IMR-90 (cell line): ENCODE results near the gene ITPR2. TPM values are rescaled to one million over a fixed set of nuclear protein-coding genes. Genes with fewer than 3 reads are reported as not detected.

Experiments used
- ATAC-seq: fragments of 200-7000 bp; cut with Tn5 transposase; 2 replicates; pipeline ENCODE4 v1.9.1; 2020; ENCODE audit warnings: low read depth, mild to moderate bottlenecking, moderate library complexity
- BruUV-seq: library from RNA; stranded (reverse); fragments of 400-500 nt; replicated peaks from 2 replicates; lab custom pipeline; 2021; lab: Mats Ljungman, UMichigan
- CTCF ChIA-PET: fragments of 300-600 bp; formaldehyde crosslinking; extraction: SDS; loops from one replicate; lab custom pipeline; 2021; ENCODE audit warnings: antibody characterized with exemption; lab: Yijun Ruan, JAX
- POLR2A ChIA-PET: fragments of 300-600 bp; sonication (Branson Sonifier 250); formaldehyde crosslinking; loops from one replicate; lab custom pipeline; 2022; ENCODE audit warnings: antibody characterized with exemption; ENCODE audit not compliant: unreplicated experiment; lab: Charles Lee
- DNase-seq: peaks from one replicate; pipeline ENCODE4 v3.0.0; 2013
- H2AFZ ChIP-seq: replicated peaks from 2 replicates; pipeline ENCODE3; 2013; ENCODE audit warnings: low read length, mild to moderate bottlenecking; ENCODE audit not compliant: poor library complexity
- H2AK5ac ChIP-seq: 2 replicates; pipeline ENCODE4 v1.6.1; 2013; ENCODE audit warnings: low read depth, low read length, inconsistent platforms
- H2AK9ac ChIP-seq: replicated peaks from 2 replicates; pipeline ENCODE3; 2013; ENCODE audit warnings: mild to moderate bottlenecking, low read depth, low read length, moderate library complexity; ENCODE audit not compliant: poor library complexity
- H2BK120ac ChIP-seq: 2 replicates; pipeline ENCODE4 v1.6.1; 2013; ENCODE audit warnings: low read depth, low read length, inconsistent platforms
- H2BK15ac ChIP-seq: 3 replicates; pipeline ENCODE4 v1.6.1; 2013; ENCODE audit warnings: low read depth, low read length, inconsistent platforms
- H2BK20ac ChIP-seq: 2 replicates; pipeline ENCODE4 v1.6.1; 2013; ENCODE audit warnings: low read depth, mild to moderate bottlenecking, inconsistent platforms, low read length, moderate library complexity
- H2BK5ac ChIP-seq: 2 replicates; pipeline ENCODE4 v1.6.1; 2013; ENCODE audit warnings: mild to moderate bottlenecking, low read depth, low read length, inconsistent platforms; ENCODE audit not compliant: poor library complexity, severe bottlenecking
- H3K14ac ChIP-seq: replicated peaks from 2 replicates; pipeline ENCODE4 v1.6.1; 2013; ENCODE audit warnings: low read depth, low read length, inconsistent platforms
- H3K18ac ChIP-seq: 2 replicates; pipeline ENCODE4 v1.6.1; 2013; ENCODE audit warnings: low read depth, low read length, control low read depth
- H3K23ac ChIP-seq: 2 replicates; pipeline ENCODE4 v1.6.1; 2013; ENCODE audit warnings: low read depth, low read length, inconsistent platforms
- H3K27ac ChIP-seq: 2 replicates; pipeline ENCODE4 v1.5.1; 2013; ENCODE audit warnings: mild to moderate bottlenecking, control low read depth, low read length; ENCODE audit not compliant: insufficient read depth
- H3K27me3 ChIP-seq: 2 replicates; pipeline ENCODE4 v1.6.1; 2013; ENCODE audit warnings: low read length; ENCODE audit not compliant: control insufficient read depth, insufficient read depth
- H3K36me3 ChIP-seq: 2 replicates; pipeline ENCODE4 v1.6.1; 2013; ENCODE audit warnings: low read length, mixed read lengths; ENCODE audit not compliant: control insufficient read depth, insufficient read depth
- H3K4ac ChIP-seq: 2 replicates; pipeline ENCODE4 v1.6.1; 2013; ENCODE audit warnings: low read depth, low read length, inconsistent platforms
- H3K4me1 ChIP-seq: 2 replicates; pipeline ENCODE4 v1.6.1; 2013; ENCODE audit warnings: low read length, mixed read lengths; ENCODE audit not compliant: control insufficient read depth, insufficient read depth
- H3K4me2 ChIP-seq: 2 replicates; pipeline ENCODE4 v1.6.1; 2013; ENCODE audit warnings: low read depth, mild to moderate bottlenecking, control low read depth, low read length, moderate library complexity
- H3K4me3 ChIP-seq: 2 replicates; pipeline ENCODE4 v1.5.1; 2013; ENCODE audit warnings: low read depth, mild to moderate bottlenecking, control low read depth, low read length, moderate library complexity; ENCODE audit not compliant: insufficient read depth
- H3K56ac ChIP-seq: 2 replicates; pipeline ENCODE4 v1.6.1; 2013; ENCODE audit warnings: low read length, inconsistent platforms; ENCODE audit not compliant: insufficient read depth; ENCODE audit errors: extremely low read depth
- H3K79me1 ChIP-seq, 2 experiments: 2 replicates each; pipeline ENCODE4 v1.6.1; 2013; ENCODE audit warnings: low read length in 2 of 2, inconsistent platforms in 1 of 2, low read depth in 1 of 2
- H3K9ac ChIP-seq: 2 replicates; pipeline ENCODE4 v1.6.1; 2013; ENCODE audit warnings: low read depth, low read length, control low read depth
- H3K9me1 ChIP-seq: 2 replicates; pipeline ENCODE4 v1.6.1; 2013; ENCODE audit warnings: low read length, inconsistent platforms; ENCODE audit not compliant: insufficient read depth
- H3K9me3 ChIP-seq: 2 replicates; pipeline ENCODE4 v1.6.1; 2013; ENCODE audit warnings: low read length; ENCODE audit not compliant: control insufficient read depth, insufficient read depth
- H4K20me1 ChIP-seq: 2 replicates; pipeline ENCODE4 v1.6.1; 2013; ENCODE audit warnings: low read length, inconsistent platforms; ENCODE audit not compliant: insufficient read depth
- H4K5ac ChIP-seq: 2 replicates; pipeline ENCODE4 v1.6.1; 2013; ENCODE audit warnings: mild to moderate bottlenecking, low read depth, low read length, control low read depth
- H4K8ac ChIP-seq, 2 experiments: 2 replicates each; pipeline ENCODE4 v1.6.1; 2013; ENCODE audit warnings: low read depth in 2 of 2, low read length in 2 of 2, control low read depth in 1 of 2, inconsistent platforms in 1 of 2
- H4K91ac ChIP-seq: 2 replicates; pipeline ENCODE4 v1.6.1; 2013; ENCODE audit warnings: low read depth, low read length, inconsistent platforms; ENCODE audit not compliant: insufficient read depth
- CEBPB ChIP-seq: IDR thresholded peaks from 2 replicates; pipeline ENCODE4 v1.6.1; 2012; ENCODE audit warnings: low read depth, low read length, improper control_type of control experiment
- CTCF ChIP-seq: conservative IDR thresholded peaks from 2 replicates; pipeline ENCODE4 v1.5.1; 2012; ENCODE audit warnings: mild to moderate bottlenecking, low read depth, low read length, improper control_type of control experiment
- FOS ChIP-seq: fragments of 150-350 bp; IDR thresholded peaks from 2 replicates; pipeline ENCODE4 v1.6.1; 2016; ENCODE audit warnings: low read depth, low read length
- MXI1 ChIP-seq: IDR thresholded peaks from 2 replicates; pipeline ENCODE4 v1.6.1; 2012; ENCODE audit warnings: low read depth, mild to moderate bottlenecking, low read length, moderate library complexity, borderline replicate concordance
- POLR2A ChIP-seq: IDR thresholded peaks from 2 replicates; pipeline ENCODE4 v1.6.1; 2012; ENCODE audit warnings: mild to moderate bottlenecking, low read depth, low read length
- RAD21 ChIP-seq: IDR thresholded peaks from 2 replicates; pipeline ENCODE4 v1.6.1; 2012; ENCODE audit warnings: low read length, improper control_type of control experiment
- RCOR1 ChIP-seq: IDR thresholded peaks from 2 replicates; pipeline ENCODE4 v1.6.1; 2012; ENCODE audit warnings: mild to moderate bottlenecking, low read length, improper control_type of control experiment; ENCODE audit not compliant: insufficient replicate concordance
- RFX5 ChIP-seq: IDR thresholded peaks from 2 replicates; pipeline ENCODE4 v1.8.0; 2012; ENCODE audit warnings: low read depth, mild to moderate bottlenecking, low read length, moderate library complexity
- WGBS, 2 experiments: methylation state at CpG; one replicate each; pipeline versions ENCODE4 v1.1.5 to v1.1.7; 2013; ENCODE audit warnings: missing lambda C conversion rate in 2 of 2; ENCODE audit not compliant: insufficient read length in 1 of 2; ENCODE audit errors: extremely low coverage in 2 of 2; 5-methylcytosine and 5-hydroxymethylcytosine counted together
- dilution Hi-C: fragments of 300-500 bp; cut with HindIII; formaldehyde crosslinking; loops from one replicate; pipeline ENCODE4 v1.14.3; 2018; ENCODE audit warnings: low sequenced_read_pairs; ENCODE audit not compliant: unreplicated experiment
- in situ Hi-C: fragments of 300-500 bp; cut with MboI; formaldehyde crosslinking; loops from 3 replicates; pipeline ENCODE4 v1.14.3; 2019; ENCODE audit warnings: low sequenced_read_pairs, inconsistent platforms, mixed read lengths
- intact Hi-C: fragments of 100-400 bp; cut with micrococcal nuclease; formaldehyde crosslinking; loops from 2 replicates; pipeline ENCODE4 v1.10.0; 2022
- polyA plus RNA-seq, 3 experiments: library from polyadenylated mRNA; depleted of rRNA; stranded (reverse); fragments of >200 nt; gene quantifications; 2 replicates each; pipeline ENCODE4 v1.2.3, GENCODE V29; 2012; ENCODE audit warnings: low replicate concordance in 1 of 3
- total RNA-seq: library from RNA; depleted of rRNA; stranded (reverse); fragments of >200 nt; gene quantifications from 2 replicates; pipeline ENCODE4 v1.2.3, GENCODE V29; 2012

The ITPR2 gene
- total and polyA plus RNA-seq, 2 of the 4 experiments (the other 2 are of a cell fraction), result 1.2 to 9.0 TPM

GRCh38 chr12:26831951-26832821 lies 808 bp downstream of the ITPR2 start:
- Histone ChIP-seq H3K9ac (peak overlapping the region; percentile 93), H2AK5ac (0 out of 2 replicates have a peak overlapping the region, but pooled peaks have one; percentile 8), H3K23ac (peak overlapping the region; percentile 96), H3K27ac (peak overlapping the region; percentile 93), H2AFZ (peak overlapping the region; percentile 94), H4K8ac (peak overlapping the region; percentile 88 to 98), H4K5ac (peak overlapping the region; percentile 47), H3K79me1 (peaks cover 12 to 23% of the 10 kb centered on the region in 2 experiments), H3K14ac (peak overlapping the region; percentile 91), H3K36me3 (no peaks in the 10 kb centered on the region), H2BK20ac (peak overlapping the region; percentile 27; the same call in 1 of the 2 replicates), H3K56ac (peak overlapping the region; percentile 95), H2BK5ac (peak overlapping the region; percentile 81), H3K9me1 (peaks cover 3% of the 10 kb centered on the region; the same call in 1 of the 2 replicates), H3K9me3 (no peaks in the 10 kb centered on the region), H3K27me3 (no peaks in the 10 kb centered on the region), H3K4me3 (peak overlapping the region; percentile 66), H3K18ac (peak overlapping the region; percentile 75), H2BK15ac (peak overlapping the region; percentile 99; the same call in 2 of the 3 replicates), H3K4me1 (peaks cover 5% of the 10 kb centered on the region; the same call in 1 of the 2 replicates), H4K91ac (peak overlapping the region; percentile 86), H3K4me2 (peak overlapping the region; percentile 89), H4K20me1 (no peaks in the 10 kb centered on the region), H2BK120ac (peak overlapping the region; percentile 86), H2AK9ac (peak overlapping the region; percentile 96), H3K4ac (peak overlapping the region; percentile 87)
- in situ Hi-C loops (no loop called here), dilution Hi-C loops (no loop called here), intact Hi-C loops (loop anchor here (2.0 kb wide), 1 partner anchor 109 kb away; no protein-coding TSS in a partner anchor)
- ATAC-seq, result peak; percentile 55
- ChIA-PET CTCF (interaction anchor here (0.6 to 1.5 kb wide), 8 partner anchors 9 to 796 kb away, joined by 3 to 8 read pairs (median 3); no protein-coding TSS in a partner anchor), POLR2A (interaction anchor here (0.6 to 0.9 kb wide), 2 partner anchors 10 to 378 kb away, joined by 3 to 9 read pairs; no protein-coding TSS in a partner anchor)
- TF ChIP-seq MXI1 (peak; percentile 62; the same call in 1 of the 2 replicates), CEBPB (no peak), RFX5 (no peak), FOS (no peak), RCOR1 (no peak), CTCF (0 out of 2 replicates have a peak, but pooled peaks have one; percentile 13), POLR2A (peak; percentile 96), RAD21 (no peak; the same call in 1 of the 2 replicates)
- 0% methylated on average over 26 of the region's 55 CpGs; no CpG with 5 or more reads in 1 of the 2 experiments for WGBS, 2 experiments
- DNase-seq, result peak; percentile 80
- BruUV-seq, result no TSS peak
